ENCODE results near the gene GGT6.

Gene GGT6

DNA sequence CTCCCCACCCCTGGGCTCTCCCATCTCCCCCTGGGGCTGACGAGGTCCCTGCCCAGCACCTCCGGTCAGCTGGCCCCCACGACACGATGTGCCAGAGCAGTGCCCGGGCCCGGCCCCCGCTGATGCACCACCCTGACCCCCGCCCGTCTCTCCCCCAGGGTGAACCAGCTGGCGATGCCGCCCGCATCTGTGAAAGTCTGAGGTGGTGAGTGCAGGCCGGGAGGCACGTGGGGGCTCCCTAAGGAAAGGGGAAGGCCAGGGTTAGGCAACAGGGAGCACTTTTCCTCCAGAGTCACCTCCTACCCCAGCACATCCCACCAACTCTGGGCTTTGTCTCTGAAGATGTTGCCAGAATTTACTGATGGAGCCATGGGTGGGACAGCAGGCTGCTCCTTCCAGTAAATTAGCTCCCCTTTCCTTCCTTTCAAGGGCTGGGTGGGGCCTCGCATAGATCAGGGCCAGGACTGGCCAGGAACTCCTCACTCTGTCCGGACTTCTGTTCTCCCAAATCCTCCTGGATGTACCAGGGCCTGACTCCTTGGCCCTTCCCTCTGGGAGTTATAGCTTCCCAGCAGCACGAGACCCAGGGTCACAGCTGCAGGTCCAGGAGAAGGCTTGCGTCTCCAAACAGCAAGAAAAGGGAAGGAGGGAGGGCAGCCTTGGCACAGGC lies 23.5 kb downstream of the GGT6 start:
- DNase-seq, result peak; percentile 61 to 78 (median 64)

GRCh38 chr17:4536259-4536741 lies 24.1 kb downstream of the GGT6 start:
- no peak for DNase-seq

DNA sequence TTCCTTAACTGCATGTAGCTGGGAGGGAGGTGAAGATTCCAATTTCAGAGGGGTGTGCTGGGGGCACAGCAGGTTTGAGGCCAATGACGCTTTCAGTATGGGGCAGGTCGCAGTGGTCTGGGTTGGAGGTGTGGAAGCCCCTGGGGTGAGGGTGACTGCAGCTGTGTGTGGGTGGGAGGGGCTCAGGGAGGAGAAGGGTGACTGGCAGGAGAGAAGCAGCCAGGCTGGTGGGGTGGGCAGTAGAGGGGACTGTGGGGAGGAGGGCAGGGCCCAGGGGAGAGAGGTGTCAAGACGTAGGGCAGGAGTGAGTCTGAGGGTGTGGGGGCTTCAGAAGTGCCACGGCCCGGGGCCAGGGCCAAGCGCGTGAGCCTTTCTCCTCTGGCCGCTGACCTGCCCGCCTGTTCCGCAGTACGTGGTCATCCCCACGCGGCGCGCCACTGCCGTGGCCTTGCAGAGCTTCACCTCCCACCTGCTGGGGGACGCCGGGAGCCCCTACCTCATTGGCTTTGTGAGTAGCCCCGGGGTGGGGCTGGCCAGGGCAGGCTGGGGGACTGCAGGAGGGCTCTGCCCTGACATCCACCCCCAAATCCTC lies 24.6 kb downstream of the GGT6 start:
- DNase-seq, result no peak

- DNase-seq, result no peak
Measured at GRCh38 chr17:4534928-4535666, 25.3 kb downstream of the GGT6 start.

GRCh38 chr17:4534515-4534914 lies 25.9 kb downstream of the GGT6 start:
- no peak for DNase-seq

GRCh38 chr17:4533523-4534504 lies 26.6 kb downstream of the GGT6 start:
- no peak for DNase-seq

GRCh38 chr17:4532860-4533522 lies 27.4 kb downstream of the GGT6 start:
- no peak for DNase-seq

DNA sequence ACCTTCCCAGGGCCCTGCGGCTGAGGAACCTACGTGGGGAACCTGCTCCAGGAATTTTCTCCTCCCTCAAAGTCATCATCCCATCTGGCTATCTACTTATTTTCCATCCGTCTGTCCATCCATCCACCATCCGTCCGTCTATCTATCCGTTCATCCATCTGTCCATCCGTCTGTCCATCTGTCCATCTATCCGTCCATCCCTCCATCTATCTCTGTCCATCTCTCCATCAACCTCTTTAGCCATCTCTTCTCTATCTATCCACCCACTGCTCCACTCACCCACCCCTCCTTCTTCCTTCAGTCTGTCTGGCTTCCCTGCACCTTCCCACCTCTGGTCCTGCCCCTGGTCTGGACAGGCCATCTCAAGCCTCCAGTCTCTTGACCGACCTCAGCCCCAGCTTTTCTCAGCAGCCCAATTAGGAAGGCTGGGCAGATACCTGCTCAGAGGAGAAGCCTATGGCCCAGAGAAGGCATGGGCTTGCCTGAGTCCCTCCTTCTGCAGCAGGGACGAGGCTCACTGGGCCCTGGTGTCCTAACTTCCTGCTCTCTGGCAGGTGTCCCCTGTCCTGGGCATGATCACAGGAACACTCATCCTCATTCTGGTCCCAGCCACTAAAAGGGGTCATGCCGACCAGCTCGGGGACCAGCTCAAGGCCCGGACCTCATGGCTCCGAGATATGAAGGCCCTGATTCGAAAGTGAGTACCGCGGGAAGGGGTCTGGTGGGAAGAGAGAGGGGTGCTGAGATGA lies 28.2 kb downstream of the GGT6 start:
- DNase-seq, result no peak

GRCh38 chr17:4530799-4531730 lies 29.3 kb downstream of the GGT6 start:
- peak in 1 of 3 donors; percentile 32 for DNase-seq

- DNase-seq, result no peak
Measured at GRCh38 chr17:4529533-4530152, 30.7 kb downstream of the GGT6 start.

DNA sequence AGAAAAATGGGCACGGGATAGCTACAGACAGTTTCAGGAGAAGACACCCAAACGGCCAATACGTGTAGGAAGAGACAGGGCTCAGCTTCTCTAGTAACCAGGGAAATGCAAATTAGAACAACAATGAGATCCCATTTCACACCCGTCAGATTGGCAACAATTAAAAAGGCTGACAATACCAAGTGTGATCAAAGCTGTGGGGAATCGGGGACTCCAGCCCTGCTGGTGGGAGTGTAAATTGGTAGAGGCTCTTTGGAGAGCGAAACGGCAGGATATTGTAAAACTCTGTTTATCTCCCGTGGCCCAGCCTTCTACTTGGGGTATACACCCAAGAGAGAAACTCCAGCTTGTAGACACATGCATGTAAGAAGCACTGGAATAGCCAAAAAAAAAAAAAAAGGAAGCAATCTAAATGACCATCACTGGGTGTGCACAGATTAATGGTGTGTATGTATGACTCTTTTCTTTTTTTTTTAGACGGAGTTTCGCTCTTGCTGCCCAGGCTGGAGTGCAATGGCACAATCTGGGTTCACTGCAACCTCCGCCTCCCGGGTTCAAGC lies 32.7 kb downstream of the GGT6 start:
- DNase-seq, result no peak

- no peak for DNase-seq
Measured at GRCh38 chr17:4527134-4527533, 33.2 kb downstream of the GGT6 start.

GRCh38 chr17:4525691-4526397 lies 34.5 kb downstream of the GGT6 start:
- DNase-seq, result peak in 2 of 3 donors; percentile 50 to 52

- DNase-seq, result no peak
Measured at GRCh38 chr17:4523946-4524345, 36.4 kb downstream of the GGT6 start.

DNA sequence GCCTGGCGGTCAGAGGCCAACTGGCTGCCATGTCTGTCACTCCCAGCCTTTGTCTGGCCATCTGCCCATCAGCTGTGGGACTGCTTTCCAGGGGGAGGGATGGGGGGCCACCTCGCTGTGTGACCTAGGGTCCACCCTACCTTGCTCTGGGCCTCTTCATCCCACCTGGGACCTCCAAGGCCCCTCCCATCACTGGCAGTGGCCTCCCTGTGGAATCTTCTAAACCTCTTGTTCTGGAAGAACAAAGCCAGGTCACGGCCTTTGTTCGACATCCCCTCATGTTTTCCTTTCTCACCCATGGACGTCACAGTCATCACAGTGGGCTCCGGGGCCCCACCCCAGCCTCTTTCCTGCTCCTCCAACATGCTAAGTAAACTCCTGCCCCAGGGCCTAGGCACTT lies 37.7 kb downstream of the GGT6 start:
- no peak for DNase-seq

GRCh38 chr17:4520894-4521600 lies 39.3 kb downstream of the GGT6 start:
- no peak for DNase-seq

GRCh38 chr17:4520060-4520893 lies 40.1 kb downstream of the GGT6 start:
- no peak for DNase-seq

Measured in suppressor macrophage treated with lipopolysaccharide for 1 hour (primary cell).